ENCODE results near the gene LMNA.

Gene LMNA

DNA sequence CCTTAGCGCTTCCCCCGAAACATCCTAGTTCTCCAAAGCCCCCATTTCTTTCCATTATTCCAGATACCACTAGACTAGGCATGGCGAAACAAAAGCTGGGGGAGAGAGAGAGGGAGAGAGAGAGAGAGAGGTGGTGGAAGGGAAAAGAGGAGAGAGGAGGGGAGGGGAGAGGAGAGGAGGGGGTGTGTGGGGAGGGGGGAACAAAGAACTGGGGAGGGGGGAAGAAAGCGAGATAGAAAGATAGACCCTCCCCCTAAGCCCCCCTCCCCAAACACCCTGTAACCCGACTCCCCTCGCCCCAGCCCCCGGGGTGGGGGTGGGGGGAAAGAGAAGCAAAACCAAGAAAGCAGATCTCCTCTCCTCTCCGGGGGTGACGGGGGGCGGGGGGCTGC lies 32.6 kb upstream of the LMNA start:
- DNase-seq (ENCODE audit: low read depth in 2 of 2, low spot score in 1 of 2), result no peak

DNA sequence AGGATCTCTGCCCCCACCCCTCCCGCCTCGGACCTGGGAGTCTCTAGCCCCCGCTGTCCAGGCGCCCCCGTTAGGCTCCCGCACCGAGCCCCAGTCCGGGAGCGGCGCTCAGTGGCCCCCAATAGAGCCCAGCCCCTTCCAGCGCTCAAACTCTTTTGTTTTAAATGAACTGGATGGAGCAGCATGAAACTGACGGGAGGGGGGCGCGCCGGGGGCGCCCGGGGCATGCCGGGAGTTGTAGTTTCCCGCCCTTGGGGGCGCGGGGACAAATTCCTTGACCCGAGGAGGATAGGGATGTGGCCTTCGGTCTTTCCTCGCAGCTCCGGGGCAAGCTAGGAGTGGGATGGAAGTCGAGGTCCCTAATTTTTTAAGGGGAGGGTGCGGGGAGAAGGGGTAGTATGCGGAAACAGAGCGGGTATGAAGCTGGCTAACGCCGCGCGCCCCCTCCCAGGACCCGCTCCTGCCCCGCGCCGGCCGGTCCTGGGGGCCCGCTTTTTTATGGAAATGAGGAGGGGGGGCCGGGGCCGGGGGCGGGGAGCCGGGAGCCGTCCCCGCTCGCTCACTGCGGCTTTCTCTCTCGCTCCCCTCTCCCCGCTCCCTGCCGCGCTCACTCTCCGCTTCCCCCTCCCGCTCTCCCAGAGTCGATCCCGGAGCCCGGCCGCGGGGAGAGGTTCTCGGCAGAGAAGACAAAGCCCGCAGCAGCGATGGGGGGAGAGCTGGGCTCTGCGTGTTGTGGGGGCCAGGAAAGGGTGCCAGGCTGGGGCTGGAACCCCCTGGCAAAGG lies 32.0 kb upstream of the LMNA start, which contains the start of gene MEX3A:
Gene MEX3A, minus strand, starts transcription at position 157 of the 783 bp plus-strand sequence. CDS start 467 bp downstream, outside the sequence.
- DNase-seq (ENCODE audit: low read depth in 2 of 2, low spot score in 1 of 2), result peak in 1 of 2 donors; percentile 33

DNA sequence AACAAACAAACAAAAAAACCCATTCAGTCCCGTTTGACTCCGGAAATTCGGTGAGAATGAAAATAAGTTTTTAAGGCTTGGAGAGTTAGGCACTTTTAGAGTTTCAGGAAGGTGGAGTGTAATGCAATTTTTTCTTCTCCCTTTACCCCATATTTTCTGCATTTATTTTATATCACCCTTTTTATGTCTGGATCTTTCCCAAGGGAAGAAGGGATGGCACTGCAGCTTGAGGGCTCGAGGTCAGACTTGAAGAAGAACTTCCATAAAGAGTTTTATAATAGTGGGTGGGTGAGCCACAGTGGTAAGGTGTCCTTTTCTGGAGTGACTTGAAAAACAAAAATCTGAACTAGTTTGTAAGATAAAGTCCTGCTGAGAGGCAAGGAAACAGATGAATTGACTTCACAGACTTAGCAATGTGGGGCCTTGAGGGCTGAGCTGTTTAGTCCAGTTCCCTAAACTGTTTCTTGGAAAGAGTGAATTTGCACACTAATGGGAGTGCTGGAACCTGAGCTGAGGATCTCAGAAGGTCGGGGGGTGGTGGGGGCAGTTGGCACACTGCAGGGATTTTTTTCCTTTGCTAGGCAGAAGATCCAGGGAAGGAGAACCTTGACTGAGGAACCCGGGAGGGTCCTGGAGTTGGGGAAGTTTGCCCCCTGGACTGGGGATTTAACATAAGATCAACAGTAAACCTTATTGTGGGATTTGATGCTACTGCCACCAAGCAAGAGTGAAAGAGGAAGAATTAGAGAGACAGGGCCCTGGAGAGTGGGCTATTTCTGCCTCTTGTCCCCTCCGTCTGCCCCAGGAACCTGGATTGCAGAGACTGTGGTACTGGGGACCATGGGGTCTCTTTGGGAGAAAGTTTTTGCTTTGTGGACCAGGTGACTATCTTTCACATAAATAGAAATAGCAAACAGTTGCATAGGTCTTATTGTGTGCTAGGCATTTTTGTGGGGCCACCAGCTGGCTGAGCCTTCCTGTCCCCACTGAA lies 30.4 kb upstream of the LMNA start:
- DNase-seq (ENCODE audit: low read depth in 2 of 2, low spot score in 1 of 2), result no peak

DNA sequence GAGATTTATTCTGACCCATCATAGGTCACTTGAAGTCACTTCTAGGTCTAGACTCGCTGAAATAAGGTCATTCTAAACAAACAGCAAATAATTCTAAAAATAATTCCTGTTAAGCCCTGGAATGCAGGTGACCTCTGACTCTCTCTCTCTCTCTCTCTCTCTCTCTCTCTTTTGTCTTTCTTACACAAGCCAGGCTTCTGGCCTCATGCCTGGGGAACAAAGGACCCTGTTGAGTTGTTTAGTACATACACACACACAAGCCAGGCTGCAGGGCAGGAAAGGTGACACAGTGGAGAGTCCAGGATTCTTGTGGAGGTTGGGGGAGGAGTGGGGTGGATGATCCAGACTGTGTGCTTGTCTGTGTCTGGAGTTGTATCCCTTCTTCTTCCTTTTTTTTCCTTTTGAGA lies 28.3 kb upstream of the LMNA start:
- DNase-seq (ENCODE audit: low read depth in 2 of 2, low spot score in 1 of 2), result no peak

DNA sequence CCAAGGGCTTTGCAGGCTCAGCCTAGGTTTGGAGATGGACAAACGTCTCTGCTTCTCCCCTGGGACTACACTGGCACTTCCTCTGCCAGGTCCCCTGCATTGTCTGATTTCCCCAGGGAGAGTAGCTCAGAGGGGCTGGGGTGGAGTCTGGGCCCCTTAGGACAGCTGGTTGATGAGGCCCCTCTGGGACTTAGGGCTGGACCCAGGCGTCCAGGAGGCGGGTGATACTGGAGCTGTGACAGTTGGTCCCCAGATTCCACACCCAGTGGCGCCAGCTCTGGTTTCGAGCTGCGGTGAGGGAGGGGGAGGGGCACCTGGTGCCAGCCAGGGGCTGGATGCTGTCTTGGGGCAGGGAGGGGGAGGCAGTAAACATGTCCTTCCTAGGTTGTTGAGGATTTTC lies 24.8 kb upstream of the LMNA start:
- no peak for DNase-seq (ENCODE audit: low read depth in 2 of 2, low spot score in 1 of 2)

DNA sequence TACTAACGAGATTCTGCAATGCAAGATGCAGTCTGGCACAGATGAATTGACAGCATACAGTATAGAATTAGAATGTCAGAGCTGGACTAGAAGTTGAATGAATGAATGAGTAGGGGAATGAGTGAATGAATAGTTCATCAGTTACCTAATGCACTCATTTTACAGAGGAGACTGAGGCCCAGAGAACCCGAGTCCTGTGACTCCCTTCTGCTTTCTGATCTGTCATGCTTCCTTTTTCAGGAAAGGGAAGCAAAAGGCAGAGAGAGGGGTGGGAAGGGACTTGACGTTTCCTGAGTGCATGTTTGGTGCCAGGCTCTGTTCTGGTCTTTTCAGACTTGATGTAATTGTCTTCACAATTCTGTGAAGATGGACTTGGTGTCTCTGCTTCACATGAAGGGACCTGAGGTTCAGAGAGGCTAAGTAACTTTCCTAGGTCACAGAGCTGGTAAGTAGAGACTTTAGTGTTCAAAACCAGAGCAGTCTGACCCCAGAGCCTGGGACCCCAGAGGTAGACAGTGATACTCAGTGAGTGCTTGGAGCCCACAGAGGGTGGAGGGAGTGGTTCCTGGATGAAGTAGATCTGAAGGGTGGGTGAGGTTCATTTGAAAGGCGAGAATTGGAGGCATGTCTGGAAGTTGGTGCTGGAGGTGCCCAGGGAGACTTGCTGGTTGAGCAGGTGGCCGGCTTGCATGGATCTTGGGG lies 24.2 kb upstream of the LMNA start:
- no peak for DNase-seq (ENCODE audit: low read depth in 2 of 2, low spot score in 1 of 2)

DNA sequence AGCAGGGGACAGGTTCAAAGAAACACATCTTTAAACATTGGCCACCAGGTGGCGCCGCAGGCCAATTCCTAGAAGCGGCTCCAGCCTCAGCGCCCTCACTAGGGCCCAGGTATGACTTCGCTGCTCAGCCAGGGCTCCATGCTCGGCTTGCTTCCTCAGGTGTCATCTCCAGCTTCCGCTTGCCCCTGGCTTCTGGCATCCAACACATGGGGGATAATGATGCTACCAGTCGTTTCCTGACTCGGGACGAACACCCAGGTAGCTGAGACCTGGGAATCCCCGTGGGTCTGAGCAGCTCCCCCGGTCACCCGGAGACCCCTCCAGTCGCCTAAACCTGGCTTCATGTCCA lies 23.7 kb upstream of the LMNA start:
- peak; percentile 79 to 80 for DNase-seq (ENCODE audit: low read depth in 2 of 2, low spot score in 1 of 2)

DNA sequence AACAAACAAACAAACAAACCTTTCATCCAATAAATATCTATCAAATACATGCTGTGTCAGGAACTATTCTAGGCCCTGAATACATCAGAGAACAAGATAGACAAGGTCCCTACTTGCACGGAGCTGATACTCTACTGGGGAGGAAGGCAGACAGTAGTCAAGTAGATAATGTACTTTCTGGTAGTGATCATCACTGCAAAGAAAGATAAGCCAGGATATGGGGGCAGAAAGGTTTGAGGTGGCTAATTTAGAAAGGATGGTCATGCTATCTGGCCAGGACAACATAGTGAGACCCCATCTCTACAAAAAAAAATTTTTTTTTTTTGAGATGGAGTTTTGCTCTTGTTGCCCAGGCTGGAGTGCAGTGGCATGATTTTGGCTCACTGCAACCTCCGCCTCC lies 22.9 kb upstream of the LMNA start:
- DNase-seq (ENCODE audit: low read depth in 2 of 2, low spot score in 1 of 2), result no peak

DNA sequence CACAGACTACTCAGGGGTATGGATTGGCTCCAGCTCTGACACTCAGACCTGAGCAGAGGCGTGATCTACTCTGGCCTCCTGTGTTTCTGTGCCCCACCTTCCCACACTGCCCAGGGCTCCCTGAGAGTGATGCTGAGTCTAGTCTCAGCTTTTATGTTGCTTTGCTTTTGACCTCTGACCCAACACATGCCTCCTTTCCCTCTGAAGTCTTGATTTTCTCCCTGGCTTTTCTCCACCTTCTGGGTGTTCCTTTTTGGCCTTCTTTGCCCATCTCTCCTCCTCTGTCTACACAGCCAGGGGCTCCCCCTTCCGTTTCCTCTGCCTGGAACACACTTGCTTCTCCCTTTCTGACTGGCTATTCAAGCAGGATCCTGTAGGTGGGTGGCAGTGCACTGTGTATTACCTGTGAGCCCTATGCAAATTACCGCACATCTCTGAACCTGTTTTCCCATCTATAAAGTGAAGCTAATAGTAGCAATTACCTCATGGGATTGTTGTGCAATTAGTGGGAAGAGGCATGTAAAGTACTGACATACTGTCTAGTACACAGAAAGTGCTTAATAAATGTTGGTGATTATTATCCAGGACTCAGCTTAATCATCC lies 18.5 kb upstream of the LMNA start:
- no peak for DNase-seq (ENCODE audit: low read depth in 2 of 2, low spot score in 1 of 2)

DNA sequence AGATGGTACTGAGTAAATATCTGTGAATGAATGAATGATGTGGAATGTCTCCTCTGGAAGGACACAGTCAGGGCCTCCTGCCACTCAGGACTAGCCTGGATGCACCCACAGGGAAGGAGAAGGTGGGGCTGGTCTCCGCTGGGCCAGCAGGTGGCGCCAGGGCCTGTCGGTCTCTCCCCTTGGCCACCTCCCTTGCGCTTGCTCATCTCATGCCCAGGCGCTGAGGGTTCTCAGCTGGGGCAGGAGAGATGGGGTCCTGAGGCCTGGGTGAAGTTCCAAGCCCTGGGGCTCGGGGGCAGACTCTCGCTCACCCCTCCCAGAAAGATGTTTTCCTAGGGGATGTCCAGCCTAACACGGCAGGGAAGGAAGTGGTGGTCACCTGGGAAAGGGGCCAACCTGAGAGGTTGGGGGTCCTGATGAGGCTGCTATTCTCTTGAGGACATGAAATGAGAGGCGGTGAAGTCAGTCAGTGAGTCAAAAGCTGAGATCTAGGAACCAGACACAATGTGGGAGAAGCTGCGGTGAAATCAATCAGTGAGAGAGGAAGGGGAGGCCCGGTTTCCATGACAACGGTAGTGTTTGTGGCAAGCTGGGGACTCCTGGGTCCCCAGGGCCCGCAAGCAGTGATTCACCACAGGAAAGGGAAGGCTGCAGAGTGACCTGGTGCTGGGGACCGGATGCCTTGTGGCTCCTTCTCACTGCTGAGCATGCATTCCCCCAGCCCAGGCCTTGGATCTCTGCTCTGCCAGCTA lies 17.7 kb upstream of the LMNA start:
- peak; percentile 66 to 71 for DNase-seq (ENCODE audit: low read depth in 2 of 2, low spot score in 1 of 2)

DNA sequence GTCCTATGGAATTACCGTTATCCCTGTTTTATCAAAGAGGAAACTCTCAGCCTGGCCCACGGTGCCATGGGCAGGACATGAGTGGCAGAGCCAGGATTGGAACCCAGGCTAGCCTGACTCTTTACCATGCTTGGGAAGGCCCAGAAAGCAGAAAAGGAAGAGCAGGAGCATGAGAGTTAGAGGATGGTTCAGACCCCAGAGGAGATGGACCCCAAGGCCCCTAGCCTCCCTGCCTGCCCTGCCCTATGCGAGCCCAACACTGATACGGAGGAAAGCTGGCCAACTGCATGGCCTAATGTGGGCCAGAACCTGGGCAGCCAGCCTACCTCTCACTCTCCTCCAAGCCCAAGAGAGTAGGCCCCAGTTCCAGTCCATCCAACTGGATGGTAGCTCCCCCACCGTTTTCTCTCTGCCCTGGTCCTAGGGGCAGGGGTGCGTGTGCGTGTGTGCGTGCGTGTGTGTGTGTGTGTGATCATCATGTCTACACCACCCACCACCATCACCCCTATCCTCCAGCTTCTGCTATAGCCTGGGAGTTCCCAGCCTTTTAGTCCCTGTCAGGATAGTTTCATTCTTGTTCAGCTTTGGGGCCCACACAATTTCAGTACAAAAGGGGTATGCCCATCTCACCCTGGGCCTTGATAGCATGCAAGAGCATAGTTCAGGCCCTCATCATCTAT lies 16.9 kb upstream of the LMNA start:
- no peak for DNase-seq (ENCODE audit: low read depth in 2 of 2, low spot score in 1 of 2)

DNA sequence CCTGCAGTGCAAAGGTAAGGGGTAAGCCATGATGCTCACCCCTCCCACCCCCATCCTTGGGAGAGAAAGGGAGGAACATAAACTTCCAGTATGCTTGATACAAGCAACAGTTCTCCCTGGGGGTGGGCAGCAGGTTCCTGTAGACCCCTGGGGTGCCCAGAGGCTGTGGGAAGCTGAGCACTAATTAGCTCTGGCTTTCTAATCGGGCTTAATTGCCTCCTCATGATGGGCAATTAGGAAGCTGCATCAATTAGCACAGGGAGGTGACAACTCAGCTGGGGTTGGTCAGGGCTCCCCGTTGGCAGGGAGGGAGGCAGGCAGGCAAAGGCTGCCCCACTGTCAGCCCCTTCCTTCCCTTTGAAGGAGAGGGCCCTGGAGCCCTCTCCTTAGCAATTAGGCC lies 15.7 kb upstream of the LMNA start:
- DNase-seq (ENCODE audit: low read depth in 2 of 2, low spot score in 1 of 2), result no peak

DNA sequence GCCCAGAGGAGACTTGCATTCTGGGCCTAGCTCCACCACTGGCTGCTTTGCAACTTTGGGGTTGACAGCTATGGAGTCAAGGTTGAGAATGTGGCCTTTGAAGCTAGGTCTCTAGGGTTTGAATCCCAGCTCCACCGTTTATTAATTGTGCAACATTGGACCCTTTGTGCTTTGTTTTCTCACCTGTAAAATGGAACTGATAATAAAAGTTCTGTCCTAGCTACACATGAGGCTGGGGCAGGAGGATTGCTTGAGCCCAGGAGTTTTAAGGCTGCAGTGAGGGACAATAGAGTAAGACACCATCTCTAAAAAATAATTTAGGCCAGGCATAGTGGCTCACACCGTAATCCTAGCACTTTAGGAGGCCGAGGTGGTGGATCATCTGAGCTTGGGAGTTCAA lies 15.2 kb upstream of the LMNA start:
- DNase-seq (ENCODE audit: low read depth in 2 of 2, low spot score in 1 of 2), result no peak

DNA sequence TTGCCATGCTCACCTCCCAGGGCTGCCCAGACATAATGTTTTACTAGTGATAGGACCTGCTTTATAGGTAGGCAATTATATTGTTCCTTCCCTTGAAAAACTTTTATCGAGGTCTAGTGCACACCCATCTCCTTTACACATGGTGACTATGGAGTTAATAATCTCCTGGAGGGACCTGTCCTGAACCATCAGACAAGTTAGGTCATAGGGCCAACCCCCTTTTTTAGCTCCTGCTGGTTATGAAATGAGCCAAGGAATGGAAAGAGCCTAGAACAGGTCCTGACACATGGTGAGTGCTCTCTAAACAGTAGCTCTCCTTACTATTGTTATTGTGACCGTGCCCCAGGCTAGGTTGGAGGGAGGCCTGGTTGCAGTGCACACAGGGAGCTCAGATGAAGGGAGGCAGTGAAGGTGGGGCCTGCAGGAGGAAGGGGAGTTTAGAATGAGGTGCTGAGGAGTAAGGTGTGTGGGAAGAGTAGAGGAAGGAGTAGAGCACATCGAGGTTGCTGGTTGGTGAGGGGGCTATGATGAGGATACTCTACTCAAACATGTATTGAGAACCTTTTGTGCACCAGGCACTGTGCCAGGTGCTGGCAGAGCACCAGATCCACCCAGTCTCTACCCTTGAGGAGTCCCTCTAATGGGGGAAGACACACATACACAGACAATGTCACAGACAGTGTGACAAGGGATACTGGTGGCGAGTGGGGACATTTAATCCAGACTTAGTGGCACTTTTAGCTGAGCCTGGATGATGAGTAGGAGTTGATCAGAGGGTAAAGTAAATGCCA lies 14.1 kb upstream of the LMNA start:
- no peak for DNase-seq (ENCODE audit: low read depth in 2 of 2, low spot score in 1 of 2)

DNA sequence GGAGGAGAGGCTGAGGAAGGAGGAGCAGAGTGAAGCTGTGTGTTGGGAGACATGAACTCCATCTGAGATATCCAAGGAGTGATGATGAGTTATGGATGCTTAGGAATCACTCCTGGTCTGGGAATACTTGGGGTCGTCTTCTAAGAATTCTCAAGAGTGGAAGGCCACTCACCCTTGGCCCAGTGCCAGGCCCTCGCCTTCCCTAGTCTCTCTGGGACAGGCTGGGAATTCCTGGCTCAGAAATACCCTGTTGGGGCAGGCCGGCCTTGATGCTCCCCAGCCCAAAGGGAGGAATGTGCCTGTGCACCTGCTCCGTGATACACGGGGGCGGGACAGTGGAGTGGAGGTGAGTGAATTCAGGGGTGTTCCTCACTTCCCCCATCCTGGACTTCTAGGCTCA lies 12.6 kb upstream of the LMNA start:
- DNase-seq (ENCODE audit: low read depth in 2 of 2, low spot score in 1 of 2), result no peak

DNA sequence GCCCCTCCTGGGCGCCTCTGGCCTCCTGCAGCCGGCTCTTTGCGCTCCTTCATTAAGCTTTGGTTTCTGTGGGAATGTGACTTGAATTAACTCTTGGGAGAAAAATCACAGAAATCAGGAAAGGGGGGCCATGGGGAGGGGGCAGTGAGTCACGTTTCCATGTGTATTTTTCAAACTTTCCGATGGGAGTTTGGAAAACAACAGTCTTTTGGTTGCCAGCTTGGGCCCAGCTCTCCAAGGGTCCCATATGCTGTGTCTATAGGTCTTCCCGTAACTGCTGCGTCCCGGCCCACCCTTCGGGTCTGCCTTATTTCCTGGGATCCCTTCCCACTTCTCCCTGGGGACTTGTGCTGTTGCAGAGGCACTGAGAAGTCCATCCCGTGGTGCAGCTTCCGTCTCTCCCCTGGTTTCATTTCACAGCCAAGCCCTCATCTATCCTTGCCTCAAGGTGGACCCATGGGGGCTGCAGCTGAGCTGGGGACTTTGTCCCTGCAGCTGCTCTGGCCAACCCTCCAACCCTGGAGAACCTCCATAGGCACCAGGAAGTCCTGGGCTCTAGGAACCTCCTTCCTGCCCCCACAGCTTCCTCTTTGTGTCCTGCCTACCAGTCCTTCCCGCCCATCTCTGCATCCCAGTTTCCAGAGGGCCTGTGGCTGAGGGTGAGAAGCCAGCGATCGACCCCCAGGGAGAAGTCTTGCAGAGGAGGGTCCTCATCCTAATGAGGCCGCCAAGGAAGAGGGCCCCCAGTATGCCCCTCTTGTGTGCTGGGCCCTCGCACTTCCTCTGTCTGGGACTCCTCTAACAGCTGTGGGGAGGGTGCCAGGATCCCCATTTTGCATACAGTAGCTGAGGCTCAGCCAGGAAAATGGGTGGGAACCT lies 11.6 kb upstream of the LMNA start:
- DNase-seq (ENCODE audit: low read depth in 2 of 2, low spot score in 1 of 2), result no peak

DNA sequence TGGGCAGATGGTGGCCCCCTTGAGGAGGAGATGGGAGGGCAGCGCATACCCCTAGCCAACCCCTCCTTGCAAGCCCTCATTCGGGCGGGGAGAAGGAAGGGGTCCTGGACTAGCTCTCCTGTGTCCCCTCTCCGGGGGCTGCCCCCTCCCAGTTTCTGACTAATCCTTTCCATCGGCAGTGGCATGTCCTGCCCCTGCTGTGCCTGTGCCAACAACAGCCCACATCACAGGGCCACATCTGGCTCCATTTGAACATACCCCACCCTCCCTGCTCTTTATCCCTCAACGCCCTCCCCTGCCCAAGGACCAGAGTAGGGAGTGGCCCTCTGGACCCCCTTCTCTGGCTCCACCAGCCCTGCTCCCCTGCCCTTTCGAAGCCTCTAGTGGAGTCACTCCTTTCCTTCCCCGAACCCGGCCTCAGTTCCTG lies 11.0 kb upstream of the LMNA start:
- no peak for DNase-seq (ENCODE audit: low read depth in 2 of 2, low spot score in 1 of 2)
